GM12891 (cell line): ENCODE data around the gene PLA2G1B.

Experiments used
- POLR2A ChIP-seq: IDR thresholded peaks from 2 replicates; pipeline ENCODE4 v1.6.1; 2011; ENCODE audit warnings: low read depth, low read length, control low read depth
- POLR2AphosphoS5 ChIP-seq: IDR thresholded peaks from 2 replicates; pipeline ENCODE4 v1.6.1; 2011; ENCODE audit warnings: low read depth, low read length, control low read depth

DNA sequence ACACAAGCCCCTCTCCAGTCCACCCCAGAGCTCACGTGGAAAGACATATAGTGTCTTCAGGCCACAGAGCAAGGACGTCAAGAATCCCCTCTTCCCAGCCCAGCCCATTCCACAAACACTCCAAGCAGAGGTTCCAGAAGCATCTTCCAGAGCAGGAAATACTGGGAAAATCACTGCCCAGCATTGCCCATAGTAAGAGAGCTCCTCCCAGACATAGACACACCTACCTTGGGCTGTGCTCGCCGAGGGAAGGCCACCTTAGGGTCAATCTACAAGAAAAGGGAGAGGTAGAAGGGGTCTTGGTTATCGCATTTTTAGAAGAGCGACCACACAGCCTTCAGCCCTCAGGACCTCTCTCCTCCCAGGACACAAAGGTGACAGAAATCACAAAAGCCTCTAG lies 36.9 kb upstream of the PLA2G1B start:
- TF ChIP-seq POLR2A (no peak), POLR2AphosphoS5 (no peak)
